Measurements from ENCODE around the gene MEFV.
A peak's percentile ranks its signal among the peaks of the same experiment; 100 is the strongest.
"Not testable (repeated sequence)": the region's sequence is repeated elsewhere in the genome, so short reads cannot be mapped to it uniquely, and the experiment has no call there.

MEFV gene

GRCh38 chr16:3256146-3256865 is at the start of gene MEFV:
MEFV (minus strand) TSS chr16:3256633; CDS start chr16:3256587, 46 bp downstream.
- DNase-seq (ENCODE audit: low read depth in 3 of 3), result no peak

DNA sequence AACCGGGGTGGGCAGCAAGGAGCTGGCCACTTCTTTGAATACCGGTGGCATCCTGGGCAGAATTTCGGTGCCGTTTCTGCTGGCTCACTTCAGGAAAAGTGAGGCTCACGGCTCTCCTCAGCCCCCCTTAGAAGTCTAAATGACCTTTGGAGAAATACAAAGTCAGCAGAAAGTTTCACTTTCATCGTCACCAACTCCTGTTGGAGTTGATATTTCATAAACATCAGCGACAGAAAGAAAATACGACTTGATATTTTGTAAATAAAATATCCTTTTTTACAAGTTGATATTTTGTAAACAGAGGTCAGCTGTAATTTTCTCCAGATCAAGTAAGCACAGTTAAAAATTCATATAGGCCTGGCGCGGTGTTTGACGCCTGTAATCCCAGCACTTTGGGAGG is 49.6 kb upstream of the MEFV start:
- no peak for DNase-seq (ENCODE audit: low read depth in 3 of 3)

DNA sequence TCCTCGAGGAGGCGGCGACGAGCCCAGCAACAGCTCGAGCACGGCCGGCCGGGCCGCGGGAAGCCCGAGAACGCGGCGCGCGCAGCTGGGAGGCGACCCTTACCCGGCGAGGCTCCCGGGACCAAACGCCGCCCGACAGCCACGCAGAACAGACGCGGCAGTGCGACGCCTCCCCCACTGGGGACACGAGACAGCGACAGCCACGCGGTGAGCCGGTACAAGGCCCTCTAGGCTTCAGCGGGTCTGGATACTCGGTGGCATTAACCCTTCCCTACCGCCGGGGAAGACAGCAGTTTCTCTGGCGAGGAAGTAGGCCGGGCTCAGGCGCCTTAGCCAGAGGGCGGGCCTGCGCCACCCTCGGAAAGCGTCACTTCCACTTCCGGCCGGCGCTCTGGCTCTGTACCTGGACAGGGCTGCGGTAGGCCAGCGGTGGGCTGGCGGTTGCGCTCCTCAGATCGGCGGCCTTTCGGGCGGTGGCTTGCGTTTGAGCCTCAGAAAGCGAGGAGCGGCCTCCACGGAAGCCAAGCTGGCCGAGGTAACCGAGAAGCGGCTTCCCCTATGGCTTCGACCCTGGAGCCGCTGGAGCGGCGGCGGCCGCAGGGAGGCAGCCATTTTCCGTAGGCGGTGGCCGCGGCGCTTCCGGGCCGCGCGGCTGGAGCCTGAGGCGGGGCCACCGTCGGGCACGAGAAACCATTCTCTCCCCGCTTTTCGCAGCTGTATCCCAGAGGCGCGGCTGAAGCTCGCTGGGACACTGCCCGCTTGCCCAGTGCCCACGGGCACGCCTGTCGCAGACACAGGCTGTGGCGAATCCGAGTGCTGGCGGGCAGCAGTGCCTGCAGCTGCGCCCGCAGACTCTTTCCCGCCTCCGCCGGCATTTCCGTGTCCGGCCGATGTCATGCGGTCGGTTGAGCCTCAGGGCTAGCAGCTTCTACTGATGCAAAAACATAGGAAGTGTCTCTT is 49.0 kb upstream of the MEFV start, which contains the start of the genes TIGD7 and ZNF75A:
Gene TIGD7 (minus strand): TSS at position 322 of the 960 bp plus-strand sequence. CDS start 4,816 bp downstream, outside the sequence.
Gene ZNF75A (plus strand): TSS at position 389 of the 960 bp plus-strand sequence. CDS start 2,932 bp downstream, outside the sequence.
- peak; percentile 45 to 80 (median 63) for DNase-seq (ENCODE audit: low read depth in 3 of 3)

DNA sequence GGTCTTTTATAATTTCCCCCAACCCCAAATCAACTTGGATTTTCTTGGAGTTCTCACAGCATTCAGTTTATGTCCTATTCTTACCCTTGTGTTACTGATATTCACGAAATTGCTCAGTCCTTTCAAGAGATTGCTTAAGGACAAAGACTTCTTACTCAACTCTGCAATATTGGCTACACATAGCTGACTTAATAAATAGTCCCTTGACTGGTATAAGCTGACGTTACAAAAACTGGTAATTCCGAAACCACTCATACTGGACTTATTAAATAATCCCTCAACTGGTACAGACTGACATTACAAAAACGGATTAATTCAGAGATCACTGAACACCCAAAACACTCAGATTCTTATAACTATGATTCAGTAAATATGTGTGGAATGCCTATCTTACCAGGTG is 47.9 kb upstream of the MEFV start:
- DNase-seq (ENCODE audit: low read depth in 3 of 3), result no peak

GRCh38 chr16:3295783-3296182 is 39.4 kb upstream of the MEFV start:
- DNase-seq (ENCODE audit: low read depth in 3 of 3), result no peak

- no peak for DNase-seq (ENCODE audit: low read depth in 3 of 3)
Measured at GRCh38 chr16:3295209-3295608, 38.8 kb upstream of the MEFV start.

DNA sequence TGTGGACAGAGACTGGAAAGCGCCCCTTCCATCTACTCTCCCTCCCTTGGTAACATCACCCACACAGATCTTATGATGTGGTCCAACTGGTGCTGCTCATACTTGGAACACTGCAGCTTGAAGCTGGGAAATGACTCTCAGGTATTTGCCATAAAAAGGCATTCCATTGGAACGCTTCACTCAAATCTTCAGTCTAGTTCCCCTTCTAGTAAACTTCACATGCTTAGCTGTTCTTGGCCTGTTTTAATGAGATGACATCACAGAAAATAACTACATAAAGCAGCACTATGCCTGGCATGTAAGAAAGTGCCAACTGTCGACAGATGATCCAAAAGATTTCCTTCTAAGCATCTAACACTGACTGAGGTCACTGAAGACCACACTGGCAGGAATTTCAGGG is 36.2 kb upstream of the MEFV start:
- DNase-seq (ENCODE audit: low read depth in 3 of 3), result no peak

GRCh38 chr16:3289998-3290673 is 33.7 kb upstream of the MEFV start:
- DNase-seq (ENCODE audit: low read depth in 3 of 3), result no peak

DNA sequence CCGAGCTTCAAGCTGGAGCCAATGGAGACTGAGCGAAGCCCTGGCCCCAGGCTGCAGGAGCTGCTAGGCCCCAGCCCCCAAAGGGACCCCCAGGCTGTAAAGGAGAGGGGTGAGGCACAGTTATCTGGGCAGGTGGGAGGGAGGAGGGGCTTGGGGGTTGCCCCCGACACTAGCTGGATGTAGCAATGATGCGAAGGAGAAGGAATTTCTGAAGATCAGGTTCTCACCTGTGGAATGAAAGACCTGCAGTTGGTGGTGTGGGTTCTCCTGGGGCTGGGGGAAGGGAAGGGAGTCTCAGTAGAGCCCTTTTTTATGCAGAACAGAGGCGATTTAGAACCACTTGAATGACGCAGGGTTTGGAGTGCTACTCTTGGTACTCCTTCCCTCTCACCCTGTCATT is 28.7 kb upstream of the MEFV start:
- DNase-seq (ENCODE audit: low read depth in 3 of 3), result no peak

DNA sequence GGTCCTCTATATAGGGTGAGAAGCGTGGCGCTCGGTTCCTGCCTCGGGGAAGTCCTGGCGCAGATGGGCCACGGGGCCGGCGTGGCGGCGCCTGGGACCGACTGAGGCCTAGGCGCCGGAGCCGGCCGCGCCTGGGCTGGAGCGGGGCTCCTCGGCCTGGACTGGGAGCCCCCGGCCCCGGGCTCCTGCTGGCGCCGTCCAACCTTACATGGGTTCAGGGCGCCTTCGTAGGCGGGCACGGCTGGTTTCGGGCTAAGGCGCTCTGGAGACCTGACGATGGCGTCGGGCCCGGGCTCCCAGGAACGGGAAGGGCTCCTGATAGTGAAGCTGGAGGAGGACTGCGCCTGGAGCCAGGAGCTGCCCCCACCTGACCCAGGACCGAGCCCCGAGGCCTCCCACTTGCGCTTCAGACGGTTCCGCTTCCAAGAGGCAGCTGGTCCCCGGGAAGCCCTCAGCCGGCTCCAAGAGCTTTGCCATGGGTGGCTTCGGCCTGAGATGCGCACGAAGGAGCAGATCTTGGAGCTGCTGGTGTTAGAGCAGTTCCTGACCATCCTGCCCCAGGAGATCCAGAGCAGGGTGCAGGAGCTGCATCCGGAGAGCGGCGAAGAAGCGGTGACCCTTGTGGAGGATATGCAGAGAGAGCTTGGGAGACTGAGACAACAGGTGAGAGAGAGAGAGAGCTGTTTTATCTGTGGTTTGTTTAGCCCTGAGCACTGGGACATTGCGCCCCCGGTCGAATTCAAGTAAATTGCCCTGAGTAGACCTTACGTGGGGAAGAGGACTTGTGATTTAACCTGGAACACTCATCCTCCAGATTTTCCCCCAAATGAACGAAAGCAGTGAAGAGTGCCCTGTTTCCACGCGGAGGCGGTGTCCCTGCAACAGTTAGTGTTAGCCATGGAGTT is 27.4 kb upstream of the MEFV start:
- no peak for DNase-seq (ENCODE audit: low read depth in 3 of 3)

DNA sequence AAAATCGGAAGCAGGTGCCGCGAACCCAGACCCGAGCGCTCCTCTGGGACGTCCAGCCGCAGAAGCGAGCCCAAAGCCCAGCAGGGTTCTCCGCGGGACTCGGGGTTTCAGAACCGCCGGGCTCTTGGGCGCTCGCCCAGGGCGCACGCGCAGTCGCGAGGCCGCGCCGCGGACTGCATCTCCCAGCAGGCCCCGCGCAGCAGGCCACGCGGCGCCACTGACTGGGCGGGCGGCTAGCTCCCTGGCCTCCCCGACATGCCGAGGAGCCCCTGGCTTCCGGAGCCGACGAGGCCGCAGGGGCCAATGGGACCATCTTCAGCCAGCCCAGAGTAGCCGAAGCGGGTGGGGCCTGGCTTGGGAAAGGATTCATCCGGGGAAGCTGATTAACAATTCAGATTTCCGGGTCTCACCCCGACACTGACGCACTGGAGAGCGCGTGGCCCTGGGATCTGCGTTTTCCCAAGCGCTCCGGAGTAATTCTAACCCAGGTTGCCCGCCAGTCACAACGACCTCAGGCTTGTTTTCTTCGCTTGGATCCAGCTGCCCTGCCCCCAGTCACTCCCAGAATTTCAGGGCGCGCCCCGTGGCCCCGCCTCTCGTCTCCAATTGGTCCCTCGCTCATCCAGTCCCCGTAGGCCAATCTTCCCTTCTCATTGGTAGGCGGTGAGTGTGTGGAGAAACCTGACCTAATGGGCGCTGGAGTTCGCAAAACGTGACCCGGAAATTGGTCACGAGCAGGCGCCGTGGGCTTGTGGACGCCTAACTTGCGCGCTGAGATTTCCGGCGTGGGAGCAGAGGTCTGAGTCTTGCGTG is 26.5 kb upstream of the MEFV start, which contains the start of gene ZNF263:
Gene ZNF263 (plus strand): TSS at position 762 of the 813 bp plus-strand sequence. CDS start 328 bp downstream, outside the sequence.
- peak; percentile 86 to 92 (median 90) for DNase-seq (ENCODE audit: low read depth in 3 of 3)

DNA sequence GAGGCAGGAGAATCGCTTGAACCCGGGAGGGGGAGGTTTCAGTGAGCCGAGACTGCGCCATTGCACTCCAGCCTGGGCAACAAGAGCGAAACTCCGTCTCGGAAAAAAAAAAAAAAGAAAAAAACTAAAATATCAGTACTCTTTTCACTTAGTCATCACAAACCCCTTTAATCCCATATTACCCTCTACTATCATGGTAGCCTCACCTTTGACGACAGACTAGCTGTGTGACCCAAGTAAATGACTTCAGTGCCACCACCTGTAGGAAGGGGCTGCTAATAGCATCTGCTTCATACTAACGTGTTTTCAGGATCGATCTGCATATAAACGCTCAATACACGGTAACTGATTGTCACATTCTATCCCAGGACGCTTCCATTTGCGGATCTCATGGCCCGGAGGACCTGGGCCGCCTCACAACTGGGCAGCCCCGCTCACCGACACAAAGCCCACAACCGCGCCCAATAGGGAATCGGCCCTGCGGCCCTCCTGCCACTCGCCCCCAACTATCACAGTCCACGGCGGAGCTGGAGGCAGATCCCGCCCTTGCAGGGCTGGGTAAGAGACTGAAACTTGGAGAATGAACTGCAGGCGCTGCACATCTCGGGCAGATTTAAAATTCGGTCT is 25.8 kb upstream of the MEFV start:
- DNase-seq (ENCODE audit: low read depth in 3 of 3), result no peak

GRCh38 chr16:3281222-3281820 is 24.9 kb upstream of the MEFV start:
- no peak for DNase-seq (ENCODE audit: low read depth in 3 of 3)

DNA sequence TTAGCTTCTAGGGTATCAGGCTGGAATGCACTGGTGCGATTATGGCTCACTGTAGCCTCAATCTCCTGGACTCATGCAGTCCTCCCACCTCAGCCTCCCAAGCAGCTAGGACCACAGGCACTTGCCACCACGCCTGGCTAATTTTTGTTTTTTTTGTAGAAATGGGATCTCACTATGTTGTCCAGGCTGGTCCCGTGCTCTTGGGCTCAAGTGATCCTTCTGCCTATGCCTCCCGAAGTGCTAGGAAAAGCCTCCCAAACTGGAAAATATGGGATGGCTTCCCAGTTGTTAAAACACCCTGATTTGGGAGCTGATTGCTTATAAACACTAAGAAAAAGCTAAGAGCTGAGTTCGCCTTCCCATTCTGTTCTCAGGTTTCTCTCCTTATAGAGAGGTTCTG is 20.2 kb upstream of the MEFV start:
- no peak for DNase-seq (ENCODE audit: low read depth in 3 of 3)

DNA sequence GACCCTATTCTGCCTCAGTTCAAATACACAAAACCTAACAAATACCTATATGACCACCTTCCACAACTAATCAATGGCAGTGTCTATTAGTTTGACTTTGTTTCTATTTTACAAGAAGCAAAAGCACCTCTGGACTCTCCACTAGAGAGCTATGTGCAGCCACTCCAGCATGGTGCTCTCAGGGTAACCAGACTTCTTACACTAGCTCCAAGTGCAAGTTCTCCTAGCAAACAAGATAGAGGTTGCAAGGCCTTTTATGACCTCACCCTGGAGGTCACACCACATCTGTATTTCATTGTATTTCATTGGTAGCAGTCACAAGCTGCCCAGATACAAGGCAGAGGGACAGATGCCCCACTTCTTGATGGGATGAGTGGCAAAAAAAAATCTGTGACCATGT is 18.5 kb upstream of the MEFV start:
- DNase-seq (ENCODE audit: low read depth in 3 of 3), result no peak

- DNase-seq (ENCODE audit: low read depth in 3 of 3), result no peak
Measured at GRCh38 chr16:3274490-3274889, 18.1 kb upstream of the MEFV start.

GRCh38 chr16:3271281-3271680 is 14.8 kb upstream of the MEFV start:
- not testable (repeated sequence) for DNase-seq (ENCODE audit: low read depth in 3 of 3)

DNA sequence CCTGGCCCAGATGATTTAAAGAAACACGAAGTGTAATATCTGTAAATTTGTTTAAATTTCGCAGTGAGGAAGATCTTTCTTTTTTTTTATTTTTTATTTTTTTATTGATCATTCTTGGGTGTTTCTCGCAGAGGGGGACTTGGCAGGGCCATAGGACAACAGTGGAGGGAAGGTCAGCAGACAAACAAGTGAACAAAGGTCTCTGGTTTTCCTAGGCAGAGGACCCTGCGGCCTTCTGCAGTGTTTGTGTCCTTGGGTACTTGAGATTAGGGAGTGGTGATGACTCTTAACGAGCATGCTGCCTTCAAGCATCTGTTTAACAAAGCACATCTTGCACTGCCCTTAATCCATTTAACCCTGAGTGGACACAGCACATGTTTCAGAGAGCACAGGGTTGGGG is 14.3 kb upstream of the MEFV start:
- DNase-seq (ENCODE audit: low read depth in 3 of 3), result not testable (repeated sequence)

DNA sequence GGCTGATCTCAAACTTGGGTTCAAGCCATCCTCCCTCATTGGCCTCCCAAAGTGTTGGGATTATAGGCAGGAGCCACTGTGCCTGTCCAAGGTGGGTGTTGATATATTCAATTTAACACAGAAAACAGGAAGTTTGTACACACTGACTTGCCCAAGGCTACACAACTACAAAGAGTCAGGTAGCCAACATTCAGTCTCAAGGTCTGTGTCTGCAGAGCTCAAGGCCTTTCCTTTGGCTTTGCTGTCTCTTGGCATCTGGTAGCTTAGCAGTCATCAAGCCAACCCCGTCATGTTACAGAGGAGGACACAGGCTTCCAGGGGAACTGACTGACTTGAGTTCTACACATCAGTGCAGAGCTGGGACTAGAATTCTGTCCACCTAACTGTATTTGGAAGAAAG is 11.9 kb upstream of the MEFV start:
- no peak for DNase-seq (ENCODE audit: low read depth in 3 of 3)
